Left ventricle myocardium inferior (tissue), 1 donor: ENCODE data around the gene VLDLR. TPM values are rescaled to one million over a fixed set of nuclear protein-coding genes. Genes with fewer than 3 reads are reported as not detected.
A peak's percentile ranks its signal among the peaks of the same experiment; 100 is the strongest.

ENCODE experiments used
- DNase-seq: peaks from one replicate; pipeline ENCODE4 v3.0.0-alpha.2; 2020
- H3K27ac ChIP-seq: fragments of 200-600 bp; replicated peaks from 2 replicates; pipeline ENCODE4 v1.8.0; 2021
- H3K27me3 ChIP-seq: fragments of 200-600 bp; 2 replicates; pipeline ENCODE4 v1.8.0; 2021; ENCODE audit warnings: low read depth
- H3K36me3 ChIP-seq: fragments of 200-600 bp; 2 replicates; pipeline ENCODE4 v1.8.0; 2021
- H3K4me1 ChIP-seq: fragments of 200-600 bp; 2 replicates; pipeline ENCODE4 v1.8.0; 2021
- H3K4me3 ChIP-seq: fragments of 200-600 bp; 2 replicates; pipeline ENCODE4 v1.8.0; 2021; ENCODE audit warnings: mild to moderate bottlenecking, moderate library complexity
- H3K9me3 ChIP-seq: fragments of 200-600 bp; replicated peaks from 2 replicates; pipeline ENCODE4 v1.8.0; 2021
- intact Hi-C: fragments of 100-400 bp; cut with micrococcal nuclease; formaldehyde crosslinking; loops from one replicate; pipeline ENCODE4 v1.11.0; 2022
- total RNA-seq: library from RNA; stranded (reverse); fragmentation: NEBNext Ultra II Directional; extraction: Animal tissue kit (Norgen Biotek cat#: 25700); gene quantifications from one replicate; pipeline ENCODE4 v1.2.1, GENCODE V29; 2021
- TF ChIP-seq, protein P1 (sequence below): fragments of 200-600 bp; IDR thresholded peaks from 2 replicates; pipeline ENCODE4 v1.8.0; 2021; ENCODE audit warnings: antibody characterized with exemption, mild to moderate bottlenecking, borderline replicate concordance
- donor health status: DM: no; HTN: yes; CAD: no; lungs with severe emphysema.

VLDLR gene
- total RNA-seq, 1 donor from 2014 or later, result 144 TPM

DNA sequence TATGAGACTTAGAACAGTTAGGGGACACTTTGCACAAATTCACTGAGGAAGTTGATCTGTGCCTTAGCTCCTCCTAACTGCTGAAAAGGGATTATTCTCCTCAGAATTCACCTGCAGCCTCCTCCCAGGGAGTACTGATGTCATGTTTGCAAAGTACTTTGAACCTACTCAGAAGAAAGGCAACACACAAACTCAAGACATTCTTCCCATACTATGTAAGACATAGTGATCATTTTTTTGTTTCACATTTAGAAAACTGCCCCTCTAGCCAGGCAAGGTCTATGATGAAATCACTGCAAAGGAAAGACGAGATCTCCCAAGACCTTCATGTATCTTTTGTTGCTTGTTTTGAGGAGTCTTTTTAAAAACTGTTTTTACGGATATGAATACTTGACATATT is 10.6 kb upstream of the VLDLR start:
- intact Hi-C loops, result no loop called here
- H3K36me3 ChIP-seq, result no peaks in the 10 kb centered on the region
- peaks cover 39% of the 10 kb centered on the region for H3K4me1 ChIP-seq
- TF ChIP-seq, protein P1, sequence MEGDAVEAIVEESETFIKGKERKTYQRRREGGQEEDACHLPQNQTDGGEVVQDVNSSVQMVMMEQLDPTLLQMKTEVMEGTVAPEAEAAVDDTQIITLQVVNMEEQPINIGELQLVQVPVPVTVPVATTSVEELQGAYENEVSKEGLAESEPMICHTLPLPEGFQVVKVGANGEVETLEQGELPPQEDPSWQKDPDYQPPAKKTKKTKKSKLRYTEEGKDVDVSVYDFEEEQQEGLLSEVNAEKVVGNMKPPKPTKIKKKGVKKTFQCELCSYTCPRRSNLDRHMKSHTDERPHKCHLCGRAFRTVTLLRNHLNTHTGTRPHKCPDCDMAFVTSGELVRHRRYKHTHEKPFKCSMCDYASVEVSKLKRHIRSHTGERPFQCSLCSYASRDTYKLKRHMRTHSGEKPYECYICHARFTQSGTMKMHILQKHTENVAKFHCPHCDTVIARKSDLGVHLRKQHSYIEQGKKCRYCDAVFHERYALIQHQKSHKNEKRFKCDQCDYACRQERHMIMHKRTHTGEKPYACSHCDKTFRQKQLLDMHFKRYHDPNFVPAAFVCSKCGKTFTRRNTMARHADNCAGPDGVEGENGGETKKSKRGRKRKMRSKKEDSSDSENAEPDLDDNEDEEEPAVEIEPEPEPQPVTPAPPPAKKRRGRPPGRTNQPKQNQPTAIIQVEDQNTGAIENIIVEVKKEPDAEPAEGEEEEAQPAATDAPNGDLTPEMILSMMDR, result no peak
- no peak for DNase-seq
- no peaks in the 10 kb centered on the region for H3K27me3 ChIP-seq
- H3K9me3 ChIP-seq, result no peaks in the 10 kb centered on the region
- no peak overlapping the region for H3K4me3 ChIP-seq
- peak overlapping the region; percentile 25 for H3K27ac ChIP-seq

DNA sequence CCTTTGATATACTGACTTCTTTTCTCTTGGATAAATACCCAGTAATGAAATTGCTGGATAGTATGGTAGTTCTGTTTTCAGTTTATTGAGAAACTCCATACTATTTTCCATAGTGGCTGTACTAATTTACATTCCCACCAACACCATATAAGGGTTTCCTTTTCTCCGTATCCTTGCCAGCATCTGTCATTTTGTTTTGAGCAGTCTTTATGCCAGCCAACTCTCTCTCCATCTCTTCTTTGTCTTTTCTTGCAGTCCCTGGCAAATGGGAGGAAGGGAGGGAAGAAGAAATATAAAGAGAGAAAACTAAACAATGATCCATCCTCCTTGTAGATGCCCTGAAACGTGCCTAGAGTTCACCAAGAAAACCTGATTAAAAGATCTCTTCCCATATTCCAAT is 9.6 kb upstream of the VLDLR start:
- Histone ChIP-seq H3K27me3 (no peaks in the 10 kb centered on the region), H3K4me3 (no peak overlapping the region), H3K9me3 (no peaks in the 10 kb centered on the region), H3K4me1 (peaks cover 39% of the 10 kb centered on the region), H3K27ac (peak overlapping the region; percentile 78), H3K36me3 (no peaks in the 10 kb centered on the region)
- no peak for DNase-seq
- intact Hi-C loops, result no loop called here
- TF ChIP-seq, protein P1, result no peak

DNA sequence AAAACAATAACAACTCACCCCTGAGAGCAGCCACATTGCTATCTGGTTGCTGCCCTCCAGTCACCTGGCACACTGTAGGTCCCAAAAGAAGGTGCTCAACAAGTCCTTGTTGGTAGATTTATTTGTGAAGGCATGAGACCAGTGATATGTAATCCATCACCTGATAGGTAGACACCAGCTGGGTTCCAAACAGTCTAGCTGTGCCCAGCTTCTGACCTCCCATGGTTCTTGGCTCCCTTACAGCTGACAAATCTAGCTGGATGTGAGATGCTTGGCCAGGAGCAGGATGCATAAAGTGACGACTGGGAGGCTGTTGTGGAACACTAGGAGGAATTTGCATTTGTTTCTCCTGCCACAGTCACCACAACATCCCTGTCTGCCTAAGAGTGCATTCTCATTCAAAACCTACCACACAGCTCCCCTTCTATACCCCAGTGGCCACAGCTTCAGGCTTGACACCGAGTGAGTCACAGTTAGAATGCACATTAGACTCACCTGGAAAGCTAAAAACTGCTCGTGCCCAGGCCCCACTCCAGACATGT is 7.8 kb upstream of the VLDLR start:
- H3K27me3 ChIP-seq, result peaks cover 2% of the 10 kb centered on the region
- H3K36me3 ChIP-seq, result no peaks in the 10 kb centered on the region
- peaks cover 31% of the 10 kb centered on the region for H3K4me1 ChIP-seq
- peak; percentile 25 for DNase-seq
- TF ChIP-seq, protein P1, result no peak
- intact Hi-C loops, result no loop called here
- no peak overlapping the region for H3K4me3 ChIP-seq
- peak overlapping the region; percentile 78 for H3K27ac ChIP-seq
- H3K9me3 ChIP-seq, result no peaks in the 10 kb centered on the region

- no peaks in the 10 kb centered on the region for H3K36me3 ChIP-seq
- no peak overlapping the region for H3K27ac ChIP-seq
- H3K27me3 ChIP-seq, result peaks cover 5% of the 10 kb centered on the region
- intact Hi-C loops, result no loop called here
- H3K4me3 ChIP-seq, result no peak overlapping the region
- peaks cover 32% of the 10 kb centered on the region for H3K4me1 ChIP-seq
- no peaks in the 10 kb centered on the region for H3K9me3 ChIP-seq
- TF ChIP-seq, protein P1, result no peak
- DNase-seq, result no peak
Observed at GRCh38 chr9:2615497-2615896, 6.1 kb upstream of the VLDLR start.

DNA sequence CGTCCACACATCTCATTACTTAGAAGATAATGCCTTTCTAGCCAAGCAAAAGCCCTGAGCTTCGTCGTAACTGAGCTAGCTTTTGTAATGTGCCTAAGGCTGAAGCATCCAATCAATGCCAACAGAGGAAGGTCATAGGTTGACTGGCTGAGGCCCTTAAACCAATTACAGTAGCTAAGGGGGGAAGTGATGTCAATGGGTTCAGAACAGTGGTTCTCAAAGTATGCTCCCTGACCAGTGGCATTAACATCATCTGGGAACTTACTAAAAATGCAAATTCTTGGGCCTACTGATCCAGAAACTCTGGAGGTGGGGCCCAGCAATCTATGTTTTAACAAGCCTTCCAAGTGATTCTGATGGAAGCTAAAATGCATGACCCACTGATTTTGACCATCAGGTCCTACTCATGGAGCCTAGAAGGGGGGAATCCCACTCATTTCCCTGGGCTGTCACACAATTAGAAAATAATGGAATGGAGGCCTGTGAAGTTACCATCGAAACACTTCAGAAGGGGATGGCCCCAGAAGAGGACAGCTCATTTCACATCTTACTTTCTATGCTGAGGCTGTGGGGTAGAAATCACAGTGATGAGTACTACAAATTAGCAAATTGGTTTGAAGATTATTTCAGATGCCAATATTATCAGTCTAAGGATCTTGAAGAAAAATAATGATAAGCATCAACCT is 4.8 kb upstream of the VLDLR start:
- no peak for DNase-seq
- H3K4me1 ChIP-seq, result peaks cover 32% of the 10 kb centered on the region
- intact Hi-C loops, result no loop called here

More for the DNA sequence above, 4.8 kb upstream of the VLDLR start:
- no peak overlapping the region for H3K4me3 ChIP-seq
- H3K27ac ChIP-seq, result no peak overlapping the region
- no peaks in the 10 kb centered on the region for H3K36me3 ChIP-seq
- TF ChIP-seq, protein P1, result no peak
- no peaks in the 10 kb centered on the region for H3K9me3 ChIP-seq
- H3K27me3 ChIP-seq, result peaks cover 13% of the 10 kb centered on the region
